ENCODE measurements around the gene ABCC4. TPM values are rescaled to one million over a fixed set of nuclear protein-coding genes. Genes with fewer than 3 reads are reported as not detected.

Gene ABCC4
- total RNA-seq, 1 donor from 2014 or later: 4.9 TPM

- H3K4me1 ChIP-seq: no peaks in the 10 kb centered on the region
- H3K4me3 ChIP-seq: no peak overlapping the region
- H3K9me3 ChIP-seq (replicated peaks): no peaks in the 10 kb centered on the region
- H3K27ac ChIP-seq (replicated peaks): no peak overlapping the region
- H3K27me3 ChIP-seq (ENCODE audit: low read depth): no peaks in the 10 kb centered on the region
- intact Hi-C loops (cut with micrococcal nuclease): no loop called here
- DNase-seq: no peak
- TF ChIP-seq CTCF (IDR thresholded peaks at IDR 0.05; ENCODE audit: borderline replicate concordance): no peak
- no peaks in the 10 kb centered on the region for H3K36me3 ChIP-seq
Measured at GRCh38 chr13:95111608-95112007, 189.6 kb downstream of the ABCC4 start.

- no peaks in the 10 kb centered on the region for H3K27me3 ChIP-seq (ENCODE audit: low read depth)
- peaks cover 7% of the 10 kb centered on the region for H3K36me3 ChIP-seq
- no peak for TF ChIP-seq CTCF (IDR thresholded peaks at IDR 0.05; ENCODE audit: borderline replicate concordance)
- H3K9me3 ChIP-seq (replicated peaks): no peaks in the 10 kb centered on the region
- intact Hi-C loops (cut with micrococcal nuclease): no loop called here
- no peak for DNase-seq
- H3K27ac ChIP-seq (replicated peaks): no peak overlapping the region
- H3K4me3 ChIP-seq: no peak overlapping the region
- no peaks in the 10 kb centered on the region for H3K4me1 ChIP-seq
Measured at GRCh38 chr13:95106562-95106961, 194.7 kb downstream of the ABCC4 start.

- Histone ChIP-seq H3K4me1 (no peaks in the 10 kb centered on the region), H3K27ac (replicated peaks) (no peak overlapping the region), H3K27me3 (ENCODE audit: low read depth) (no peaks in the 10 kb centered on the region), H3K36me3 (peaks cover 20% of the 10 kb centered on the region), H3K9me3 (replicated peaks) (peaks cover 29% of the 10 kb centered on the region), H3K4me3 (no peak overlapping the region)
- no peak for DNase-seq
- intact Hi-C loops (cut with micrococcal nuclease): no loop called here
- no peak for TF ChIP-seq CTCF (IDR thresholded peaks at IDR 0.05; ENCODE audit: borderline replicate concordance)
Measured at GRCh38 chr13:95100525-95101433, 200.5 kb downstream of the ABCC4 start.

GRCh38 chr13:95099541-95099940, 201.7 kb downstream of the ABCC4 start:
- Histone ChIP-seq H3K36me3 (peaks cover 14% of the 10 kb centered on the region), H3K27ac (replicated peaks) (no peak overlapping the region), H3K27me3 (ENCODE audit: low read depth) (no peaks in the 10 kb centered on the region), H3K9me3 (replicated peaks) (peaks cover 29% of the 10 kb centered on the region), H3K4me3 (no peak overlapping the region), H3K4me1 (no peaks in the 10 kb centered on the region)
- DNase-seq: no peak
- intact Hi-C loops (cut with micrococcal nuclease): no loop called here
- TF ChIP-seq CTCF (IDR thresholded peaks at IDR 0.05; ENCODE audit: borderline replicate concordance): no peak

- TF ChIP-seq CTCF (IDR thresholded peaks at IDR 0.05; ENCODE audit: borderline replicate concordance): no peak
- Histone ChIP-seq H3K4me1 (no peaks in the 10 kb centered on the region), H3K9me3 (replicated peaks) (peaks cover 29% of the 10 kb centered on the region), H3K27ac (replicated peaks) (no peak overlapping the region), H3K27me3 (ENCODE audit: low read depth) (no peaks in the 10 kb centered on the region), H3K4me3 (no peak overlapping the region), H3K36me3 (peaks cover 12% of the 10 kb centered on the region)
- no peak for DNase-seq
- intact Hi-C loops (cut with micrococcal nuclease): no loop called here
Measured at GRCh38 chr13:95098916-95099315, 202.3 kb downstream of the ABCC4 start.
